HepG2 (cell line): ENCODE data around the gene MX2. TPM values are rescaled to one million over a fixed set of nuclear protein-coding genes. Genes with fewer than 3 reads are reported as not detected.

ENCODE experiments used
- ARID4A ChIP-seq: sonication (generic); formaldehyde crosslinking; IDR thresholded peaks from 2 replicates; pipeline ENCODE4 v1.5.0; 2020; ENCODE audit warnings: mild to moderate bottlenecking, missing genetic modification reagents, borderline replicate concordance
- E2F1 ChIP-seq: sonication (generic); formaldehyde crosslinking; IDR thresholded peaks from 2 replicates; pipeline ENCODE4 v1.5.0; 2020; ENCODE audit warnings: missing genetic modification reagents
- E2F2 ChIP-seq: sonication (generic); formaldehyde crosslinking; IDR thresholded peaks from 2 replicates; pipeline ENCODE4 v1.4.0; 2020; ENCODE audit warnings: missing genetic modification reagents, borderline replicate concordance
- MED13 ChIP-seq: sonication (generic); formaldehyde crosslinking; IDR thresholded peaks from 2 replicates; pipeline ENCODE4 v1.5.0; 2020; ENCODE audit warnings: missing genetic modification reagents
- SMYD3 ChIP-seq: sonication (generic); formaldehyde crosslinking; IDR thresholded peaks from 2 replicates; pipeline ENCODE4 v1.8.1; 2023; ENCODE audit warnings: mild to moderate bottlenecking, missing genetic modification reagents
- ZBTB49 ChIP-seq: sonication (generic); formaldehyde crosslinking; IDR thresholded peaks from 2 replicates; pipeline ENCODE4 v1.4.0; 2020; ENCODE audit warnings: missing genetic modification reagents, borderline replicate concordance
- ZNF430 ChIP-seq: sonication (generic); formaldehyde crosslinking; IDR thresholded peaks from 2 replicates; pipeline ENCODE4 v1.9.0; 2021; ENCODE audit warnings: mild to moderate bottlenecking, missing genetic modification reagents
- ZNF646 ChIP-seq: sonication (generic); formaldehyde crosslinking; IDR thresholded peaks from 2 replicates; pipeline ENCODE4 v1.9.0; 2021; ENCODE audit warnings: mild to moderate bottlenecking, missing genetic modification reagents
- polyA plus RNA-seq, 8 experiments: library from polyadenylated mRNA; depleted of rRNA in 3 of 8; stranded (reverse) in 7 of 8; unstranded in 1 of 8; fragments of >200 nt; fragmentation: Illumina TruSeq in 4 of 8; extraction: Trizol in 4 of 8; gene quantifications; 2 replicates each; pipeline versions ENCODE4 v1.2.1 to v1.2.3, GENCODE V29; 2011 to 2016; ENCODE audit warnings: low read depth in 4 of 8, missing spikeins in 1 of 8, mixed read lengths in 1 of 8; ENCODE audit not compliant: insufficient read depth in 1 of 8
- total RNA-seq, 5 experiments: library from RNA; depleted of rRNA; stranded (reverse); fragments of >200 nt; fragmentation: Illumina TruSeq; extraction: Trizol; gene quantifications; 2 replicates each; pipeline ENCODE4 v1.2.3, GENCODE V29; 2016; ENCODE audit warnings: low read depth in 1 of 5

MX2 gene
- total and polyA plus RNA-seq, 2 of the 13 experiments (the other 11 are each of a cell fraction or from before 2014, with no cell fraction given) = 24.0 to 35.7 TPM

GRCh38 chr21:41363370-41364270, 1.8 kb downstream of the MX2 start (continued):
- TF ChIP-seq E2F1 (CRISPR knock-in tag) (no peak), E2F2 (CRISPR knock-in tag) (no peak), SMYD3 (CRISPR knock-in tag) (no peak), ZBTB49 (no peak), ZNF430 (CRISPR knock-in tag) (no peak), ARID4A (CRISPR knock-in tag) (no peak), MED13 (no peak), ZNF646 (no peak)
